GM18909 (cell line): ENCODE results near the gene SMTN.

Experiments used
- ATAC-seq: cut with Tn5 transposase; IDR thresholded peaks from one replicate; pipeline ENCODE4 v1.9.1; 2021; ENCODE audit warnings: mild to moderate bottlenecking; ENCODE audit not compliant: unreplicated experiment, poor library complexity

SMTN gene

GRCh38 chr22:31143537-31143936, 62.4 kb downstream of the SMTN start:
- ATAC-seq = no peak

- ATAC-seq = no peak
These were observed 63.1 kb downstream of the SMTN start for GRCh38 chr22:31144223-31144622.

GRCh38 chr22:31148488-31148887, 67.4 kb downstream of the SMTN start:
- ATAC-seq = no peak

GRCh38 chr22:31148953-31149627, 68.0 kb downstream of the SMTN start:
- ATAC-seq = no peak

- ATAC-seq = no peak
These were observed 69.5 kb downstream of the SMTN start for GRCh38 chr22:31150615-31151014.

GRCh38 chr22:31151872-31152271, 70.8 kb downstream of the SMTN start:
- ATAC-seq = no peak

- no peak for ATAC-seq
These were observed 72.2 kb downstream of the SMTN start for GRCh38 chr22:31153357-31153756.
